ENCODE results near the gene DPH2. TPM values are rescaled to one million over a fixed set of nuclear protein-coding genes. Genes with fewer than 3 reads are reported as not detected.
A peak's percentile ranks its signal among the peaks of the same experiment; 100 is the strongest.

Gene DPH2
- polyA plus RNA-seq, 3 donors: 13.0 to 23.6 (median 14.1) TPM

- H3K79me2 ChIP-seq (ENCODE audit: insufficient read depth, low read length): peaks cover 21% of the 10 kb centered on the region
- Mint-ChIP-seq H3K27me3 (ENCODE audit: low read depth in 3 of 3) (no peaks in the 10 kb centered on the region), H3K4me1 (peaks cover 49% of the 10 kb centered on the region), H3K36me3 (peaks cover 12 to 13% of the 10 kb centered on the region in 2 donors), H3K4me3 (peak overlapping the region; percentile 88 to 95), H3K9me3 (no peaks in the 10 kb centered on the region), H3K27ac (peak overlapping the region; percentile 50 to 98 (median 92))
- intact Hi-C loops (cut with micrococcal nuclease): loop anchor here (1.0 to 10.0 kb wide), 4 partner anchors 29 to 291 kb away; partner anchors contain the start of genes ATP6V0B (in 2 of the 2), KDM4A (in 1 of the 2) and ST3GAL3 (in 1 of the 2)
- 0% methylated on average over 1 of the region's 3 CpGs for WGBS (ENCODE audit: insufficient coverage)
- peaks cover 8 to 20% of the 10 kb centered on the region in 2 donors for H3K36me3 ChIP-seq (replicated peaks in 1 of 2; ENCODE audit: control insufficient read depth in 1 of 2, insufficient read depth in 2 of 2, low read length in 2 of 2)
- peak overlapping the region; percentile 61 to 91 (median 66) for H3K4me3 ChIP-seq (replicated peaks in 1 of 3; ENCODE audit: low read depth in 2 of 3, low read length in 3 of 3)
- H3K9me3 ChIP-seq (replicated peaks in 1 of 2; ENCODE audit: control insufficient read depth in 1 of 2, insufficient read depth in 1 of 2, low read length in 2 of 2): no peaks in the 10 kb centered on the region
- TF ChIP-seq CTCF (IDR thresholded peaks at IDR 0.05): no peak
- H3K9ac ChIP-seq (ENCODE audit: insufficient read depth, low read length, poor library complexity, severe bottlenecking): peak overlapping the region; percentile 98
- no peaks in the 10 kb centered on the region for H3K27me3 ChIP-seq (ENCODE audit: control insufficient read depth in 2 of 2, insufficient read depth in 2 of 2, low read length in 2 of 2)
- peak overlapping the region in 1 of 2 donors; percentile 98 for H3K27ac ChIP-seq (ENCODE audit: low read depth in 1 of 2, low read length in 2 of 2)
- H2AFZ ChIP-seq (ENCODE audit: insufficient read depth, low read depth, low read length, poor library complexity, severe bottlenecking): peak overlapping the region; percentile 97
- H3K4me1 ChIP-seq (ENCODE audit: control insufficient read depth in 1 of 2, insufficient read depth in 2 of 2, low read length in 2 of 2): peaks cover 20 to 25% of the 10 kb centered on the region in 2 donors
- peak overlapping the region; percentile 98 for H3K4me2 ChIP-seq (replicated peaks; ENCODE audit: extremely low read depth, low read length, poor library complexity, severe bottlenecking)
- H4K20me1 ChIP-seq (ENCODE audit: insufficient read depth, low read length): no peaks in the 10 kb centered on the region
- DNase-seq: no peak
These were observed 24.1 kb upstream of the DPH2 start for GRCh38 chr1:43945674-43946235.

- H3K4me1 Mint-ChIP-seq: peaks cover 49% of the 10 kb centered on the region
These were observed 23.4 kb upstream of the DPH2 start, which contains the start of gene IPO13 for GRCh38 chr1:43946236-43947060. TSS of gene IPO13 (plus strand) at chr1:43946950. CDS start at chr1:43947601, 651 bp downstream.

More at GRCh38 chr1:43946236-43947060, 23.4 kb upstream of the DPH2 start, which contains the start of gene IPO13:
- TF ChIP-seq CTCF (IDR thresholded peaks at IDR 0.05): peak; percentile 81
- no peaks in the 10 kb centered on the region for H3K9me3 Mint-ChIP-seq
- H3K27ac Mint-ChIP-seq: peak within 1 kb of the TSS; percentile 90 to 98 (median 97)
- Histone ChIP-seq H3K9me3 (replicated peaks in 1 of 2; ENCODE audit: control insufficient read depth in 1 of 2, insufficient read depth in 1 of 2, low read length in 2 of 2) (no peaks in the 10 kb centered on the region), H3K4me3 (replicated peaks in 1 of 3; ENCODE audit: low read depth in 2 of 3, low read length in 3 of 3) (peak within 1 kb of the TSS; percentile 61 to 91 (median 66)), H3K9ac (ENCODE audit: insufficient read depth, low read length, poor library complexity, severe bottlenecking) (peak within 1 kb of the TSS; percentile 98), H2AFZ (ENCODE audit: insufficient read depth, low read depth, low read length, poor library complexity, severe bottlenecking) (peak within 1 kb of the TSS; percentile 97), H3K4me1 (ENCODE audit: control insufficient read depth in 1 of 2, insufficient read depth in 2 of 2, low read length in 2 of 2) (peaks cover 20 to 25% of the 10 kb centered on the region in 2 donors), H3K27me3 (ENCODE audit: control insufficient read depth in 2 of 2, insufficient read depth in 2 of 2, low read length in 2 of 2) (no peaks in the 10 kb centered on the region), H3K27ac (ENCODE audit: low read depth in 1 of 2, low read length in 2 of 2) (peak within 1 kb of the TSS; percentile 30 to 98), H4K20me1 (ENCODE audit: insufficient read depth, low read length) (no peaks in the 10 kb centered on the region), H3K4me2 (replicated peaks; ENCODE audit: extremely low read depth, low read length, poor library complexity, severe bottlenecking) (peak within 1 kb of the TSS; percentile 98), H3K36me3 (replicated peaks in 1 of 2; ENCODE audit: control insufficient read depth in 1 of 2, insufficient read depth in 2 of 2, low read length in 2 of 2) (peaks cover 12 to 25% of the 10 kb centered on the region in 2 donors), H3K79me2 (ENCODE audit: insufficient read depth, low read length) (peaks cover 23% of the 10 kb centered on the region)
- peak; percentile 90 to 96 (median 94) for DNase-seq
- H3K27me3 Mint-ChIP-seq (ENCODE audit: low read depth in 3 of 3): no peaks in the 10 kb centered on the region
- H3K4me3 Mint-ChIP-seq: peak within 1 kb of the TSS; percentile 88 to 95
- intact Hi-C loops (cut with micrococcal nuclease): loop anchor here (1.0 to 10.0 kb wide), 4 partner anchors 28 to 292 kb away; partner anchors contain the start of genes ATP6V0B (in 2 of the 2), KDM4A (in 1 of the 2) and ST3GAL3 (in 1 of the 2)
- WGBS (ENCODE audit: insufficient coverage): under 1% methylated on average over 71 of the region's 74 CpGs
- H3K36me3 Mint-ChIP-seq: peaks cover 14 to 17% of the 10 kb centered on the region in 2 donors
